MCF 10A (cell line): Measurements from ENCODE around the gene DPM3. TPM values are rescaled to one million over a fixed set of nuclear protein-coding genes. Genes with fewer than 3 reads are reported as not detected.

Experiments used
- BruUV-seq: library from RNA; stranded (reverse); fragments of 400-500 nt; replicated peaks from 2 replicates; lab custom pipeline; 2021; lab: Mats Ljungman, UMichigan
- CTCF ChIA-PET: fragments of 300-600 bp; sonication (Branson Sonifier 250); formaldehyde crosslinking; extraction: SDS; loops from one replicate; lab custom pipeline; 2021; ENCODE audit warnings: antibody characterized with exemption, inconsistent platforms; lab: Yijun Ruan, JAX
- POLR2A ChIA-PET: fragments of 300-600, 350-650 bp; sonication (Branson Sonifier 250); formaldehyde crosslinking; extraction: SDS; loops from one replicate; lab custom pipeline; 2020; ENCODE audit warnings: antibody characterized with exemption, inconsistent platforms; lab: Yijun Ruan, JAX
- DNase-seq: peaks from one replicate; pipeline ENCODE4 v3.0.0-alpha.2; 2018; ENCODE audit not compliant: unreplicated experiment
- H3K27ac Mint-ChIP-seq: one replicate; pipeline ENCODE4 v1.8.0; 2022; ENCODE audit warnings: mild to moderate bottlenecking, low read depth, mixed read lengths; ENCODE audit not compliant: unreplicated experiment
- H3K27me3 Mint-ChIP-seq: one replicate; pipeline ENCODE4 v1.8.0; 2022; ENCODE audit warnings: mixed read lengths; ENCODE audit not compliant: insufficient read depth, unreplicated experiment
- H3K36me3 Mint-ChIP-seq: one replicate; pipeline ENCODE4 v1.8.0; 2022; ENCODE audit warnings: mild to moderate bottlenecking, moderate library complexity, mixed read lengths; ENCODE audit not compliant: insufficient read depth, unreplicated experiment
- H3K4me1 Mint-ChIP-seq: one replicate; pipeline ENCODE4 v1.8.0; 2022; ENCODE audit warnings: mixed read lengths; ENCODE audit not compliant: insufficient read depth, unreplicated experiment
- H3K4me3 Mint-ChIP-seq: one replicate; pipeline ENCODE4 v1.8.0; 2022; ENCODE audit warnings: mild to moderate bottlenecking, moderate library complexity, mixed read lengths; ENCODE audit not compliant: unreplicated experiment
- H3K9me3 Mint-ChIP-seq: one replicate; pipeline ENCODE4 v1.8.0; 2022; ENCODE audit warnings: mixed read lengths; ENCODE audit not compliant: unreplicated experiment
- CTCF ChIP-seq: fragments of 200-600 bp; IDR thresholded peaks from one replicate; pipeline ENCODE4 v1.8.0; 2022; ENCODE audit warnings: antibody characterized with exemption, mild to moderate bottlenecking; ENCODE audit not compliant: unreplicated experiment
- intact Hi-C: fragments of 100-400 bp; cut with micrococcal nuclease; formaldehyde crosslinking; loops from 2 replicates; pipeline ENCODE4 v1.14.1; 2022
- total RNA-seq: library from RNA; stranded (reverse); gene quantifications from 2 replicates; pipeline ENCODE4 v1.2.3, GENCODE V29; 2022

The DPM3 gene
- total RNA-seq, 1 experiment from 2014 or later, result 86.4 TPM

GRCh38 chr1:155126556-155127104 lies 13.7 kb downstream of the DPM3 start:
- Mint-ChIP-seq H3K9me3 (no peaks in the 10 kb centered on the region), H3K27ac (peak overlapping the region; percentile 90), H3K27me3 (no peaks in the 10 kb centered on the region), H3K4me3 (peak overlapping the region; percentile 100), H3K4me1 (peaks cover 56% of the 10 kb centered on the region), H3K36me3 (peaks cover 43% of the 10 kb centered on the region)
- CTCF ChIA-PET, result interaction anchor here (0.6 to 6.7 kb wide), 10 partner anchors 8 to 73 kb away, joined by 3 to 58 read pairs (median 8); partner anchors contain the start of genes KRTCAP2 and SLC50A1
- POLR2A ChIA-PET, result interaction anchor here (0.6 to 11.9 kb wide), 17 partner anchors 10 to 1149 kb away, joined by 3 to 238 read pairs (median 6); partner anchors contain the start of genes ADAM15, DPM3, JTB and KRTCAP2
- intact Hi-C loops, result loop anchor here (1.0 kb wide), 1 partner anchor 41 kb away; no protein-coding TSS in a partner anchor
- peak; percentile 75 for DNase-seq
- no peak for TF ChIP-seq CTCF
- BruUV-seq, result TSS peak; percentile 15

- Mint-ChIP-seq H3K27me3 (no peaks in the 10 kb centered on the region), H3K4me3 (peak overlapping the region; percentile 100), H3K36me3 (peaks cover 37% of the 10 kb centered on the region), H3K9me3 (no peaks in the 10 kb centered on the region), H3K27ac (peak overlapping the region; percentile 90), H3K4me1 (peaks cover 50% of the 10 kb centered on the region)
- no peak for TF ChIP-seq CTCF
- DNase-seq, result peak; percentile 71
- POLR2A ChIA-PET, result interaction anchor here (0.6 to 11.9 kb wide), 25 partner anchors 10 to 1345 kb away, joined by 3 to 238 read pairs (median 6); partner anchors contain the start of genes ADAM15, DPM3, JTB and KRTCAP2
- CTCF ChIA-PET, result interaction anchor here (0.6 to 6.7 kb wide), 18 partner anchors 9 to 495 kb away, joined by 3 to 58 read pairs (median 5); partner anchors contain the start of genes ADAM15, DPM3, KRTCAP2 and SLC50A1
- BruUV-seq, result no TSS peak
- intact Hi-C loops, result no loop called here
Observed at GRCh38 chr1:155125946-155126555, 14.3 kb downstream of the DPM3 start.

- H3K27ac Mint-ChIP-seq, result peak overlapping the region; percentile 90
- intact Hi-C loops, result no loop called here
Observed at GRCh38 chr1:155125511-155125945, 14.8 kb downstream of the DPM3 start.

More at GRCh38 chr1:155125511-155125945, 14.8 kb downstream of the DPM3 start:
- DNase-seq, result peak; percentile 89
- BruUV-seq, result no TSS peak
- Mint-ChIP-seq H3K4me3 (peak overlapping the region; percentile 100), H3K4me1 (peaks cover 45% of the 10 kb centered on the region), H3K27me3 (no peaks in the 10 kb centered on the region), H3K9me3 (no peaks in the 10 kb centered on the region), H3K36me3 (peaks cover 31% of the 10 kb centered on the region)
- peak; percentile 20 for TF ChIP-seq CTCF
- POLR2A ChIA-PET, result interaction anchor here (0.6 to 11.9 kb wide), 27 partner anchors 9 to 1345 kb away, joined by 3 to 238 read pairs (median 6); partner anchors contain the start of genes ADAM15, DPM3, FLAD1 and JTB
- CTCF ChIA-PET, result interaction anchor here (0.6 to 6.7 kb wide), 13 partner anchors 9 to 495 kb away, joined by 3 to 58 read pairs (median 8); partner anchors contain the start of genes ADAM15, DPM3, KRTCAP2 and SLC50A1
